GM19043 (cell line): ENCODE results near the gene DDX17.
"Not testable (repeated sequence)": the region's sequence is repeated elsewhere in the genome, so short reads cannot be mapped to it uniquely, and the experiment has no call there.

Experiments
- ATAC-seq: cut with Tn5 transposase; IDR thresholded peaks from one replicate; pipeline ENCODE4 v1.9.1; 2021; ENCODE audit warnings: low read depth; ENCODE audit not compliant: unreplicated experiment

DDX17 gene

DNA sequence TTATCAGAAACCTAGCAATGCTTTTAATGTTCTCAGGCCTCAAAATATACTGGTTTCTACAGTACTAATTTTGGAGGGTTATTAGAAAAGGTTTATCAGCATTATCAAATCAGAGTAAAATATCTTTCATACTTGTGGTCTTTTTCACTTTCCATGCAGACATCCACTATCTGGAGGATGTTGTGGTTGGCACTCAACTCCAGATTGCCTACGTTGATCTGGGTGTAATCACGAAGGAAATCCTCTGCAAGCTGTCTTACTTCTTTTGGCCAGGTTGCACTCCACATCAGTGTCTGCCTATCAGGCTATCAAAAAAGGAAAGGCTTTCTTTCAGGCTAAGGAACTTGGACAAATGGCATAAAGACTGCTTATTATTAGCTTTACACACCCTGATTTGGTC is 11.6 kb downstream of the DDX17 start:
- no peak for ATAC-seq

DNA sequence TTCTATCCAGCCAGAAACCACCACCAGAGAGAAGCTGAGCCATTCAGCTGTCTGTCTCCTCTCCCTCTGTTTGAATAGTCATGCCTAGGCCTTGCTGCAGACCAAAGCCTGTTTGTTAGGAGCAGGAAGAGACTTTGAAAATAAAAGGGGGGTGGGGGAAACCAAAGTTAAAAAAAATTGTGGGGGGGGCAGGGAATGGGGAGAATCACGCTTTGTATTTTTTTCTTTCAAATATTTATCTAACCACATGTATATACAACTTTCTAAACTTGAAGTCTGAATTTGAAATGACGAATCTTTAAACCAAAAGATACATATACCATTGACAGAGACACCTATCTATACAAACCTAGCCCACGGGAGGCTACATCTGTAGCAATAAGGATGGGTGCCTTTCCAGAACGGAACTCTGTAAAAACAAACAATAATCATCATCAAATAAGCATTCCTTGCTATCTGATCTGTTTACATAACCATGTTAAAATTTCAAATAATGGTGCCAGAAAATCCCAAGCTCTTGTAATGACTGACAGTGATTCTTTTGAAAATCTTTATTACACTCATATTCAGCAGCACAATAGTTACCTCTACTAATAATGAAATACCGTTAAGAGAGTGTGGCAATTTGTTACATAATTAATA is 14.3 kb downstream of the DDX17 start:
- no peak for ATAC-seq

DNA sequence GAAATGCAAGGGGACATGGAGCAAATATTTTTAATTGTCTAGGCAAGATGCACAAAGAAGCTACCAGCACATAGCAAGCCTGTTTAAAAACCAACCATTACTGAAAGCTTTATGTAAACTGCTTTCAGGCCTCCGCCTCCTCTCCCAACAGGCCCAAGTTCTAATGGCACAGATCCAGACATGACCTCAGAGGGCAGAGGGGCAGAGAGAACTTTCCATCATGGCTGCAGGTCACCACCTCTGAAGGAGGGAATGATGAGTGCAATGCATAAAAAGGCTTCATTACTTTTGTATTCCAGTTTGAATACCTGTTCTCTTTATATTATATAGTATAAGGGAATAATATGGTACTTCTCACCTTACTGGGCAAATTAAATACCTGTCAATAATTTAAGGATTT is 15.2 kb downstream of the DDX17 start:
- no peak for ATAC-seq

DNA sequence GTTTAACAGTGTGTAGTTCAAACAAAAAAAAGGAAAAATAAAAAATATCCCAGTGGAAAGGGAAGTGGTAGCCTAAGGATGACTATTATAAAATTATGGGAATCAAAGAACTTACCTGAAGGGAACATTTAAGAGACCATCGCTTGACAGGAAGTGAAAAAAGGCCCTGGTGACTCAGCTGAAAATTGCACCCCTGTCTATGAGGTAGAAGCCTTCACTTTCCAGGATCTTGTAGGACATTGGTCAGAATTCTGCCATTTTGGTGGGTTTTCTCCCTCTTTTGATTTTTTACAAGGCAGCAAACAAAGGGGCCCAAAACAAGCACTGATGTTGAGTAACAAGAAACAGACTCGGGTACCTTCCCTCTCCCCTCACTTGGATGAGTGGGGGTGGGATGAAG is 15.6 kb downstream of the DDX17 start:
- no peak for ATAC-seq

DNA sequence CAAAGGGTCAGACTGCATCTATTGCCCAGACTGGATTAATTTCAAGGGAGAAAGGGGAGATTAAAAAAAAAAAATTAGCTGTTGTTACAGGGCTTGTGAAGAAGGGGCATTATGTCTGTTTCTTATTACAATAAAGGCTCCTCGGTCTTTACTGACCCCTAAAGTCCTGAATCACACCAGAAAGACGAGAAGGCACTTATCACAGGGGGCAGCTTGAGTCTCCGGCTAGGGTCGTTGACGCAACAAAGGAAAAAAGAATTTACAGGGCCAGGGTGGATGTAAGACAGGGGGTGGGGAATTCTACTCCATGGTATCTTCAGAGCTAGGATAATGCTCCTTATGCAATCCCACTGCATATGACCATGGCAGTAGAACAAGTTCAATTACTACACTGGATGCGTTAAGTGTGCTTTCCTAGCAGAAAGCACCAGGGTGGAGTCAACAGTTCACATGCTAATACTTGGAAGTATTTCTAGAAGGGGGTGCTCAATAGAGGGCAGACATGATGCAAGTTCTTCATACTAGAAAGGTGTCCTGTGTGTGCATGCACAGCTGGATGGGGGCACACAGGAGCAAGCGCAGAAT is 16.5 kb downstream of the DDX17 start:
- no peak for ATAC-seq

DNA sequence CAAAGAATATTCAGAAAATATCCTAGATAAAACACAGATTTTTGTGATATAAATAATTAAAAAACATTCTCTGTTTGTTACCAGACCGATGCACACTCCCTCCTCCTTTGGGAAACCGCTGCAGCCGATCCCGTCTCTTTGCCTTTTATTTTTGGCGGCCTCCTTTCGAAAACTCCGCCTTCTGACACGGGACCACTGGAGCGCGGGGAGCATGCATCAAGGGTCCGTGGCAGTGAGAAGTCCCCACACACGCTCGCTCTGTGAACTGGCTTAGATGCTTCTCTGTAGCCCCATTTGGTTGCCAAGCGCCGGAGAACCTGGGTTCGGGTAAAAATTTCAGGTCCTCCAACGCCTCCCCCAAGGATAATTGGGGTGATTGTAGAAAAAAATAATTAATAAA is 17.0 kb downstream of the DDX17 start:
- ATAC-seq, result no peak

DNA sequence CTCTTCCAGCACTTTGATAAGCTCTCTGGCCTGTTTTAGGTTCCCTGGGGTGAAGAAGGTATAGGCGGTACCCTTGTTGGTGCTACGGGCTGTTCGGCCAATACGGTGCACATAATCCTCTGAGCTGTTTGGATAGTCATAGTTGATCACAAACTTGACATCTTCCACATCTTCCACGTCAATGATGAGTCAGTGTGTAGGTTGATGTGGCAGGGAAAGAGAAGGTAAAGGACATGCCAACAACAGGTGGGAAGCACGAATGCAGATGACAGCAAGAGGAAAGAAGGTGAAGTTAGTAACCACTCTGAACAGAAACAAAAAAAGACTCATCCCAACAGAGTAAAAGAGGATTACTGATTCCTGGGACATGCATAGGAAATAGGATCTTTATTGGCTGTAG is 18.2 kb downstream of the DDX17 start:
- ATAC-seq, result no peak

DNA sequence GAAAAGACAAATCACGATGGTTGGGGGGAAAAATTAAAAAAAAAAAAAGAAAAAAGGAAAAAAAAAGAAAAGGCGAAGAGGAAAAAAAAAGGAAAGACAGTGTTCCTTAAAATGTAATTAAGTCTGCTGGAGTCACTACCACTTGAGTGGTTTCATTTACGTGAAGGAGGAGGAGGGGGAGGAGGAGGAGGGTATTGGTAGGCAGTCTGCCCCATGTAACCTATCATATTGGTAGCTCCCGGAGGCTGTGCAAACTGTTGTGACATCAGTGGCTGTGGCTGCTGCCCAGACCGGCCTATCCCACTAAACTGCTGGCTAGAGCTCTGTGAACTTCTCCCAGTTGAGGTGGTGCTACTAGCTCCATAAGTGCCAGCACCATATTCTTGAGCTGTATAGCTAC is 20.3 kb downstream of the DDX17 start:
- ATAC-seq, result no peak

DNA sequence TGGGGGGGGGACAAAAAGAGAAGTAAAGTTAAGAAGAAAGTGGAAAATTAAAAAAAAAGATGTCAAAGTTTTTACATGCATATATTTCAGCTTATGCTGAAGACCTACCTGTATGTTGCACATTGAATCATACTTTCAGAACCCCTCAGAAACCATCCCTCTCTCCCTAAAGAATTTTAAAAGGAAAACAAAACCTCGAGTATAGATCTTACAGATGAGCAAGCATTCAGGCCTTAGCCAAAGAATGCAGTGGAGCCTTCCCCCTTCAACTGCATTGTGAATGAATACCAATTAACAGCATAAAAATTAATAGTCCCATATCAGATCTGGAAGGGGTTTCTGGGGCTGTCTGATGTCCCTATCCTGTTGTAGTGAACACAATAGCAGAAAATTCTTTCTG is 21.9 kb downstream of the DDX17 start:
- ATAC-seq, result no peak

DNA sequence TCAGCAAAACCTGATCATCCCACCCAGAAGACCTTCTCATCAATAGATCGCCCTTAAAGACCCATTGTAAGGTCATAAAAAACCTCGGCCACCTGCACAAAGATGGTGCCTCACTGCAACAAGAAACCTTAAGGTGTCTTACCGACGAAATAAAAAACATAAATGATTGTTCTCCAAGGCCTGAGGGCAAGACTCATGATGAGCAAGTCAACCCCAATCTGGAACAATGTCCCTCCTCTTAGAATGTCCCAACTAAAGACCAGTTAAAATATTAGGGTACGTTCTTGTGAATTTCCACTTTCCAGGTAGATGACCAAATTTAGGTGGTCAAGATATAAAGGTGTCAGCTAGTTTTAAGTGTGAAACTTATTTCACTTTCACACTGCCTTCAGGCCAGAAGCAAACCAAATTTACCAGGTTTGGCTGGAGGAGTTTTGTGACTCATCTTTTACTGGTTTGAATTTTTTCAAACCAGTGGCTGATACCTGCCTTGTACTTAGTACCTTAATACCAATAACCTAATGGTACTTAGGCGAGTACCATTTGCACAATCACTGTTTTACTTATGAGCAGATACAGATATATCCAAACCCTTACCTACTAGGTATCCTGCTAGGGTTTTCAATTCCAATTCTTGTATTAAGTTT is 23.3 kb downstream of the DDX17 start:
- no peak for ATAC-seq

DNA sequence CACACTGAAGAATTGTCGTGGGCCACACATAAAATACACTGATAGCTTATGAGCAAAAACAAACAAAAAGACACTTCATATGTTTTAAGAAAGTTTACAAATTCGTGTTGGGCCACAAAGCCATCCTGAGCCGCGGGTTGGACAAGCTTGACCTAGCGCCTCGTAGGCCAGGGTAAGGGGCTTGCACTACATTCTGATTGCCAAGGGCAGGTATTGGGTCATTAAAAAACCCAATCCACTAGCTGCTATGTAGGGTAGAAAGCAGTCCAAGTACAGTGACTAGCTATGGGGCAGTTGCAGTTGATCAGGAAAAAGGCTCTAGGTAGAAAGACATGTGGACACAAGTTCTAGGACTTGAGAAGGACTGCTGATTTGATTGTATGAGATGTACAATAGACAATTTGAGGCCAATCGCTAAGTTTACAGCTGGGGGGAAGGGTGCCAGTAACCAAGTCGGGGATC is 24.2 kb downstream of the DDX17 start:
- no peak for ATAC-seq

DNA sequence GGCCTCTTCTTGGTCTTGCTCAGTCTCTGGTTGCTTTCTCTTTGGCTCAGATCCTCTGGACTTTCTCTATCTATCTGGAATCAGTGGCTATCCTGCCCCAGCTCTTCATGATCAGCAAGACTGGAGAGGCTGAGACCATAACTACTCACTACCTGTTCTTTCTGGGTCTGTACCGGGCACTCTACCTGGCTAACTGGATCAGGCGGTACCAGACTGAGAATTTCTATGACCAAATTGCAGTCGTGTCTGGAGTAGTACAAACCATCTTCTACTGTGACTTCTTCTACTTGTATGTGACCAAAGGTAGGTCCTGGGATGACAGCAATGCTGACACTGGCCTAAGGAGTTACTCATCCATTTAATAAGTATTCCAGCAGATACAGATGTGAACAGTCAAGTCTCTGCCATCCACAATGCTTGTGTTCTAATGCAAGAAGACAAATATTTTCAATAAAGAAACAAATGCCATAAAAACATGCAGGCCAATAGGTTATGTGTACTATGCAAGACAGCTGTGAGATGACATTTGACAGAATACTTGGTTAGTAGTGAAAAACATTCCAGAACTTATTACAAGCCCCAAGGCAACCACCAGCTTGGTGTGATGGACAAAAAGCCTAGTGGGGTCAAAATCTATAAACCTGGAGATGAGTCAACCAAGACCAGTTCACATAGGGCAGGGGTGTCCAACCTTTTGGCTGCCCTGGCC is 24.8 kb downstream of the DDX17 start:
- no peak for ATAC-seq

DNA sequence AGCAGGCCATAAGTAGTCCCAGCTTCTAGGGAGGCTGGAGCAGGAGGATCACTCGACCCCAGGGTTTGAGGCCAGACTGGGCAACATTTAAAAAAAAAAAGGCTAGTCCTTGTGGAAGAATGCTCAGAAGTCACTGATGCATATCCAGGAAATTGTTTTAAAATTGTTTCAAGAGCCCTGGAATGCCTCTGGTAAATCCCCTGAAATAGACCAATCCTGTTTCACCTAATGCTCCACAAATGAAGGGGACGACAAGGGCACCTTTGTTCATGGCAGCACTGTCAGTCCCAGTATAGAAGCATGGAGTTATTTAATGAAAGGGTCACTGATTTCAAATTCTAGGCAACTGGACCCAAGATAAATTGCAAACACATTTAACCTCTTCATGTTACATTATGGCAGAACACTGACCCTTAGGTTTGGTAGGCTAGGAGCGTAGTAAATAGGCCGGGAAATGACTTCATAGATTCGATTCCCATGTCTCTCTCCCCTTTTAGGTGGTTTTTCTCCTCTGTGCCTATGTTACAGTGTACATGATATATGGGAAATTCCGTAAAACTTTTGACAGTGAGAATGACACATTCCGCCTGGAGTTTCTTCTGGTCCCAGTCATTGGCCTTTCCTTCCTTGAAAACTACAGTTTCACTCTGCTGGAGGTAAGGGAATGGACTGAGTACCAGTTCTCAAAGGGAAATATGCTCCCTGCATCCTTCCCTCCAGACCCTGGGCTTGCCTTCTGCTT is 26.8 kb downstream of the DDX17 start:
- no peak for ATAC-seq

DNA sequence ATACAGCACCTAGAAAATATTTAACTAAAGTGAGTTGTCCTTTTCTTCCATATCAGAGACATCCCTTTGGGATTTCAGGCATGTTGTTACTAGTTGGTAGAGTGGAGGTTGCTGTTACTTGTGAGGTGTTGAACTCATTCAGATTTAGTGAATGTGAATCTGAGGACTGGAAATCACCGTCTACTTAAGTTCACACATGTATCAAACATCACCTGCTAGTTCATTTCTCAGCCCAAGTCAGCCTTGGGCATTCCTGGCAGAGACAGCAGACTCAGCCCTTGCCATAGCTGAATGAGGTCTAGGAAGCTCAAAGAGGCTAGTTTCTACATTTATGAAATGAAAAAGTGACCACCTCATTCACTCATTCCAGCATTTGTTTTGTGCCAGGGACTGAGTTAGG is 28.5 kb downstream of the DDX17 start:
- no peak for ATAC-seq

DNA sequence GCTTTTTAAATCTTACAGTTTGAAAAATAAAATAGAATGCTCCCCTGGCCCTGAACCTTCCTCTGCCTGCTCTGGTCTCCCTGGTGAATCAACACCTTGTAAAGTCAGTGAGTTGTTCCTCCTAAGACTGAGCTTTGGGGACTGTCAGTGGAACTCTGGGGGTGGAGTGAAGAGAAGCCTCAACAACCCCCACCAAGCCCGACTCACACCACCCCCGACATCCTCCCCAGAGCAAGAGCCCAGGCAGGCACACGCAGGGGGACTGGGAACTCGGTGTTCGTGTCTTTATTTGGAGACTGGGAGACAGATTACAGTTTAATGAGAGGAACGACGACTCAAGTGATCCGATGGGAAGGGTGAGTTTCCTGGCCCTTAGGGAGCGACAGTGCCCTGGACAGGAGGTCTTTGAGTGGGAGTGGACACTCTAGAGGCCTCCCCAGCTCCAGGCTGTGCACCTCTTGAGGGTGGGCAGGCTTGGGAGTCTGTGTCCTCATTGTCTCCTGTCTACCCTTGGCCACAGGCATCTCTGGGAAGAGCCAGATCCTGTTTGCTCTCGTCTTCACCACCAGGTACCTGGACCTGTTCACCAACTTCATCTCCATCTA is 32.0 kb downstream of the DDX17 start:
- ATAC-seq, result no peak

DNA sequence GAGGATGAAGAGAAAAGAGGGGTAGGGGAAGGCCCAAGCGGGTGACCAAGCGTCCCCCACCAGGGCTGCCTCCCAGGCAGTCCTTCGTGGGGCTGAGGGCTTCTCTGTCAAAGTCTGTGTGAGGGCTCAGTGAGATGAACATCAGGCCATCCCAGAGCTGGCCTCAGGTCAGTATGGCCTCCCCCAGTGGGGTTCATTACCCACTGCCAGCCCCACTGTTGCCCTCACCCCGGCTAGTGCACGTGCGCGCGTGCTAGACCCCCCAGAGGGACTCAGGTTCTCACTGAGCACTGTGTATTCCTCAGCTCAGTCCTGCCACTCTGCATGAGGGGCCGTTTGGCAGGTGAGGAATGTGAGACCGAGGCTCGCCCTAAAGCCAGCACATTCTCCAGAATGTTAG is 34.9 kb downstream of the DDX17 start:
- ATAC-seq, result no peak

DNA sequence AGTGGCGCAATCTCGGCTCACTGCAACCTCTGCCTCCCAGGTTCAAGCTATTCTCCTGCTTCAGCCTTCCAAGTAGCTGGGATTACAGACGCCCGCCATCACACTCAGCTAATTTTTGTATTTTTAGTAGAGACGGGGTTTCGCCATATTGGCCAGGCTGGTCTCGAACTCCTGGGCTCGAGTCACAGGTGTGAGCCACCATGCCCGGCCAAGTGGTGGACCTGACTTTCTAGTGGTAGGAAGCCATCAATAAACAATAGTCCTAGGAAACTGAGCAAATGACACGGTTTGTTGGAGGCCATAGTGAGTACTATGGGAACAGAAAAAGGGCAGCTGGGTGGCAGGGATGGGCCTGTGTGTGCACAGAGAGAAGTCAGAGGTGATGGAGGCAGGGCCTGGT is 35.9 kb downstream of the DDX17 start:
- ATAC-seq, result not testable (repeated sequence)

DNA sequence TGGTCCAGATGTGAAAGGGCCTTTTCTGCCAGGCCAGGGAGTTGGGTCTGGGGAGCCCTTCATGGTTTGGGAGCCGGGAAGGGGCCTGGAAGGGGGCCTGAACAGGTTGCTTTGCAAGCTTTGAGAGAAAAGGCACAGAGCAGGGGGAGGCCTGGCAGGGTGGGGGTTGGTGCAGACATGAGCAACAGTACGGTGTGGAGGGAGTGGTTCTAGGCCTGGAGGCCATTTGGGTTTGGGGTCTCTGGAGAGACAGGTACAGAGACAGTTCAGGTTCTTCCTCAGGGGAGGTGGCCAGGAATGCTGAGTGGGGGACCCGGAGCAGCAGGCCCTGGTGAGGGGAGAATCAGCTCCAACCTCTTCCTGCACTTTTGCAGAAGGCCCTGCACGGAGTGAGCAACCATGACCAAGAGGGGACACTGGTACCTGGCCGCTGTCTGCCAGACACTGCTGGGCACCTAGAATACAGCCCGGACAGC is 36.8 kb downstream of the DDX17 start:
- no peak for ATAC-seq

DNA sequence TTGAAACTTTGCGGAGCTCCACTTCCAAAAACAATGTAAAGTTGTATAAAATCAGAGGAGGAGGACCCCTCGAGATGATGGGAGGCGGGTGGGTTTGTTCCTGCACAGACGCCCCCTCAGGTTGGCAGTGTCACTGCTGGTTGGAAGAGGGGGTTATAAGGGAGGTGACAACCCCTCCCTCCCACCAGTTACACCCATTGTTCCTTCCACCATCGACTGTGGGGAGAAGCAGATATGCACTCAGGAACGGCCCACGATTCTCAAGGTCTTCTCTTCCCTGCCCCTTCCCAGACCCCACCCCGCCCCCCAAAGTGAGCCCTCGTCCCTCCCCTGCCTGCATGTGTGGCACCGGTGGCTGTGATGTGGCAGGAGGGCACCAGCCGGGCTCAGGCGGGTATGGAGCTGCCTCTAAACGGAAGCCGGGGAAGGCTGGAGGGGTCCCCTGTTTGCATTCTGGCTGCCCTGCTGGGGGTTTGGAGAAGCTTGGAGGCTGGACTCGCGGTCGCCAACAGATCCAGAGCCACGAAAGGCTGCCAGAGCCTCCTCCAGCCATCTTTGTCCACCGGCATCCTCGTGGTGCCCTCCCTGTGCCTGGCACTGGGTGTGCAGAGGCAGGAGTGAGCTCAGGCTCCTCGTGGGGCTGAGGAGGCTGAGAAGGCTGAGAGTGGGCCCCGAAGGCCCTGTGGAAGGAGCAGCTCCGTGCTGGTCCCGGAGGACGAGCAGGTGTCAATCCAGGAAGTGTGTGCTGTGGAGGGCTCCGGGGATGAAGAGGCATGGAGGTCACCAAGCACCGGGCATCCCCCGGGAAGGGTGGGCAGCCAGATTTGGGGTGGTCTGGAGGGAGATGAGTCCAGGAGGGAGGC is 37.4 kb downstream of the DDX17 start:
- no peak for ATAC-seq
